Right atrium auricular region (tissue), 2 donors: ENCODE measurements around the gene EPB41. TPM values are rescaled to one million over a fixed set of nuclear protein-coding genes. Genes with fewer than 3 reads are reported as not detected.

Source experiments
- DNase-seq: peaks from one replicate; pipeline ENCODE4 v3.0.0-alpha.2; 2019; ENCODE audit warnings: low spot score
- H3K27ac ChIP-seq, 2 donors: fragments of 200-600 bp; sonication (generic); 1 replicate in 1 of 2; 2 replicates in 1 of 2; pipeline ENCODE4 v1.5.1; 2016 to 2019
- H3K27me3 ChIP-seq, 2 donors: fragments of 200-600 bp; sonication (generic); one replicate each; pipeline versions ENCODE4 v1.5.1 to v1.6.0; 2017 to 2019
- H3K36me3 ChIP-seq: fragments of 200-600 bp; sonication (generic); one replicate; pipeline ENCODE4 v1.5.1; 2016
- H3K4me1 ChIP-seq, 2 donors: fragments of 200-600 bp; sonication (generic); one replicate each; pipeline versions ENCODE4 v1.5.1 to v1.6.0; 2017 to 2019
- H3K4me3 ChIP-seq, 2 donors: fragments of 200-600 bp; sonication (generic); 1 replicate in 1 of 2; 2 replicates in 1 of 2; pipeline ENCODE4 v1.5.1; 2017 to 2019; ENCODE audit warnings: mild to moderate bottlenecking in 1 of 2, moderate library complexity in 1 of 2
- H3K9me3 ChIP-seq, 2 donors: fragments of 200-600 bp; sonication (generic); one replicate each; pipeline ENCODE4 v1.5.1; 2019
- CTCF ChIP-seq, 2 donors: fragments of 200-600 bp; sonication (generic); IDR thresholded peaks; one replicate each; pipeline ENCODE4 v1.5.1; 2019; ENCODE audit warnings: antibody characterized with exemption in 2 of 2
- total RNA-seq, 2 donors: library from RNA; depleted of rRNA; stranded (reverse); fragments of >200 nt; gene quantifications; one replicate each; pipeline ENCODE4 v1.1.0, GENCODE V29; 2016

Gene EPB41
- total RNA-seq, 2 donors from 2014 or later = 19.1 to 25.4 TPM

GRCh38 chr1:29052100-29052499, 137.7 kb downstream of the EPB41 start:
- H3K36me3 ChIP-seq = no peaks in the 10 kb centered on the region
- H3K4me1 ChIP-seq = no peaks in the 10 kb centered on the region
- DNase-seq = no peak
- H3K4me3 ChIP-seq = no peak overlapping the region
- H3K9me3 ChIP-seq = no peaks in the 10 kb centered on the region
- H3K27ac ChIP-seq = no peak overlapping the region
- H3K27me3 ChIP-seq = no peaks in the 10 kb centered on the region
- no peak for TF ChIP-seq CTCF (IDR thresholded peaks at IDR 0.05)

GRCh38 chr1:29052941-29053340, 138.6 kb downstream of the EPB41 start:
- no peak overlapping the region for H3K4me3 ChIP-seq
- H3K27ac ChIP-seq = no peak overlapping the region

GRCh38 chr1:29055160-29055559, 140.8 kb downstream of the EPB41 start:
- Histone ChIP-seq H3K36me3 (no peaks in the 10 kb centered on the region), H3K4me1 (no peaks in the 10 kb centered on the region), H3K4me3 (no peak overlapping the region), H3K27ac (no peak overlapping the region), H3K27me3 (no peaks in the 10 kb centered on the region), H3K9me3 (no peaks in the 10 kb centered on the region)
- no peak for TF ChIP-seq CTCF (IDR thresholded peaks at IDR 0.05)
- DNase-seq = no peak

More at GRCh38 chr1:29052941-29053340, 138.6 kb downstream of the EPB41 start:
- TF ChIP-seq CTCF (IDR thresholded peaks at IDR 0.05) = no peak
- Histone ChIP-seq H3K27me3 (no peaks in the 10 kb centered on the region), H3K4me1 (no peaks in the 10 kb centered on the region), H3K36me3 (no peaks in the 10 kb centered on the region), H3K9me3 (no peaks in the 10 kb centered on the region)
- DNase-seq = no peak

- no peak for DNase-seq
- Histone ChIP-seq H3K9me3 (no peaks in the 10 kb centered on the region), H3K4me1 (no peaks in the 10 kb centered on the region), H3K27me3 (no peaks in the 10 kb centered on the region), H3K36me3 (no peaks in the 10 kb centered on the region), H3K4me3 (no peak overlapping the region), H3K27ac (no peak overlapping the region)
- TF ChIP-seq CTCF (IDR thresholded peaks at IDR 0.05) = no peak
Measured at GRCh38 chr1:29056256-29056655, 141.9 kb downstream of the EPB41 start.

GRCh38 chr1:29057700-29058099, 143.3 kb downstream of the EPB41 start:
- H3K27me3 ChIP-seq = no peaks in the 10 kb centered on the region
- no peak overlapping the region for H3K27ac ChIP-seq
- DNase-seq = no peak
- no peak overlapping the region for H3K4me3 ChIP-seq
- no peaks in the 10 kb centered on the region for H3K4me1 ChIP-seq
- H3K36me3 ChIP-seq = no peaks in the 10 kb centered on the region
- TF ChIP-seq CTCF (IDR thresholded peaks at IDR 0.05) = no peak
- no peaks in the 10 kb centered on the region for H3K9me3 ChIP-seq

GRCh38 chr1:29062157-29062942, 148.0 kb downstream of the EPB41 start:
- H3K4me3 ChIP-seq = no peak overlapping the region
- no peaks in the 10 kb centered on the region for H3K9me3 ChIP-seq
- no peak for TF ChIP-seq CTCF (IDR thresholded peaks at IDR 0.05)
- no peaks in the 10 kb centered on the region for H3K36me3 ChIP-seq
- no peak for DNase-seq
- no peaks in the 10 kb centered on the region for H3K4me1 ChIP-seq
- no peak overlapping the region for H3K27ac ChIP-seq
- no peaks in the 10 kb centered on the region for H3K27me3 ChIP-seq
